Measurements from ENCODE around the gene METRN. TPM values are rescaled to one million over a fixed set of nuclear protein-coding genes. Genes with fewer than 3 reads are reported as not detected.
A peak's percentile ranks its signal among the peaks of the same experiment; 100 is the strongest.
"Not testable (repeated sequence)": the region's sequence is repeated elsewhere in the genome, so short reads cannot be mapped to it uniquely, and the experiment has no call there.

METRN gene
- total RNA-seq, 4 donors from 2014 or later, result 19.1 to 76.5 (median 26.7) TPM

- peak in 1 of 2 donors; percentile 79 for TF ChIP-seq POLR2A (IDR thresholded peaks at IDR 0.05)
- TF ChIP-seq, protein P1, sequence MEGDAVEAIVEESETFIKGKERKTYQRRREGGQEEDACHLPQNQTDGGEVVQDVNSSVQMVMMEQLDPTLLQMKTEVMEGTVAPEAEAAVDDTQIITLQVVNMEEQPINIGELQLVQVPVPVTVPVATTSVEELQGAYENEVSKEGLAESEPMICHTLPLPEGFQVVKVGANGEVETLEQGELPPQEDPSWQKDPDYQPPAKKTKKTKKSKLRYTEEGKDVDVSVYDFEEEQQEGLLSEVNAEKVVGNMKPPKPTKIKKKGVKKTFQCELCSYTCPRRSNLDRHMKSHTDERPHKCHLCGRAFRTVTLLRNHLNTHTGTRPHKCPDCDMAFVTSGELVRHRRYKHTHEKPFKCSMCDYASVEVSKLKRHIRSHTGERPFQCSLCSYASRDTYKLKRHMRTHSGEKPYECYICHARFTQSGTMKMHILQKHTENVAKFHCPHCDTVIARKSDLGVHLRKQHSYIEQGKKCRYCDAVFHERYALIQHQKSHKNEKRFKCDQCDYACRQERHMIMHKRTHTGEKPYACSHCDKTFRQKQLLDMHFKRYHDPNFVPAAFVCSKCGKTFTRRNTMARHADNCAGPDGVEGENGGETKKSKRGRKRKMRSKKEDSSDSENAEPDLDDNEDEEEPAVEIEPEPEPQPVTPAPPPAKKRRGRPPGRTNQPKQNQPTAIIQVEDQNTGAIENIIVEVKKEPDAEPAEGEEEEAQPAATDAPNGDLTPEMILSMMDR (IDR thresholded peaks at IDR 0.05), result peak; percentile 94 to 100 (median 98)
- Histone ChIP-seq H3K27ac (peak within 1 kb of the TSS; percentile 63 to 67), H3K36me3 (no peaks in the 10 kb centered on the region), H3K4me3 (peak within 1 kb of the TSS; percentile 63 to 91), H3K27me3 (no peaks in the 10 kb centered on the region), H3K9me3 (no peaks in the 10 kb centered on the region), H3K4me1 (peaks cover 0 to 12% of the 10 kb centered on the region in 2 donors)
- DNase-seq, result peak; percentile 81 to 86
- intact Hi-C loops (cut with DNase I; ENCODE audit: low total_unique reads), result no loop called here
Measured at GRCh38 chr16:740764-741505, 26.0 kb downstream of the METRN start, which contains the start of gene CIAO3. Gene CIAO3, minus strand, starts transcription at chr16:740997. Its CDS starts 12 bp downstream, at chr16:740985.

DNA sequence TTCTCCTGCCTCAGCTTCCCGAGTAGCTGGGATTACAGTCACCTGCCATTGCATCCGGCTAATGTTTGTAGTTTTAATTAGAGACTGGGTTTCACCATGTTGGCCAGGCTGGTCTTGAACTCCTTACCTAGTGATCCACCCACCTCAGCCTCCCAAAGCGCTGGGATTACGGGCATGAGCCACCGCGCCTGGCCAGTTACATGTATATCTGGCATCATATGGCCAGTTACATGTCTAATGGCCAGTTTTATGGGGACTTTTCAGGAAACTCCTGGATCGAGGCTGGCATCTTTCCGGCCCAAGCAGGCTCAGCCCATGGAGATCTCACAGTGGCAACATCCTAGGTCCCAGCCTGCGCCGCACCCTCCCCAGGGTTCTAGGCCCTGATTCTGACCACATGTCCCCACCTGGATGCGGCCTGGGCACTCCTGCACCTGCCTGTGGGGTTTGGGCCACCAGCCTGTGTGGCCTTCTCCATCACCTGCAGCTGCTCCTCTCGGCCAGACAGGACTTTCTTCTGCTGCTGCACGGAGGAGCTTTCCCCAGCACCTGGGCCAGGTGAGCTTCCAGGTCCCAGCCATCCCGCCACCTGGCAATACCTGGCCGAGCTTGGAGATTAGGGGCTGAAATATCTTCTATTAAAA is 27.2 kb downstream of the METRN start:
- H3K4me3 ChIP-seq, result no peak overlapping the region
- no peaks in the 10 kb centered on the region for H3K9me3 ChIP-seq
- no peak for DNase-seq
- no peaks in the 10 kb centered on the region for H3K27me3 ChIP-seq
- intact Hi-C loops (cut with DNase I; ENCODE audit: low total_unique reads), result no loop called here
- TF ChIP-seq POLR2A (IDR thresholded peaks at IDR 0.05), result no peak
- TF ChIP-seq, protein P1 (IDR thresholded peaks at IDR 0.05), result no peak
- no peaks in the 10 kb centered on the region for H3K36me3 ChIP-seq
- peaks cover 0 to 12% of the 10 kb centered on the region in 2 donors for H3K4me1 ChIP-seq
- H3K27ac ChIP-seq, result no peak overlapping the region

DNA sequence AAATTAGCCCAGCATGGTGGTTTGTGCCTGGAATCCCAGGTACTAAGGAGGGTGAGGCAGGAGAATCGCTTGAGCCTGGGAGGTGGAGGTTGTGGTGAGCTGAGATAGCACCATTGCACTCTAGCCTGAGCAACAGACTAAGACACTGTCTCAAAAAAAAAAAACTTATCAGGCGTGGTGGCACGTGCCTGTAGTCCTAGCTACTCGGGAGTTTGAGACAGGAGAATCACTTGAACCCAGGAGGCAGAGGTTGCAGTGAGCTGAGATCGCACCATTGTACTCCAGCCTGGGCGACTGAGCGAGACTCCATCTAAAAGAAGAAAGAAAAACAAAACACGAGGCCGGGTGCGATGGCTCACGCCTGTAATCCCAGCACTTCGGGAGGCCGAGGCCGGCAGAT is 28.0 kb downstream of the METRN start:
- DNase-seq; H3K27ac ChIP-seq; H3K36me3 ChIP-seq; intact Hi-C loops (cut with DNase I; ENCODE audit: low total_unique reads); H3K4me3 ChIP-seq; H3K27me3 ChIP-seq; H3K9me3 ChIP-seq: not testable (repeated sequence)
- peaks cover 0 to 12% of the 10 kb centered on the region in 2 donors for H3K4me1 ChIP-seq

DNA sequence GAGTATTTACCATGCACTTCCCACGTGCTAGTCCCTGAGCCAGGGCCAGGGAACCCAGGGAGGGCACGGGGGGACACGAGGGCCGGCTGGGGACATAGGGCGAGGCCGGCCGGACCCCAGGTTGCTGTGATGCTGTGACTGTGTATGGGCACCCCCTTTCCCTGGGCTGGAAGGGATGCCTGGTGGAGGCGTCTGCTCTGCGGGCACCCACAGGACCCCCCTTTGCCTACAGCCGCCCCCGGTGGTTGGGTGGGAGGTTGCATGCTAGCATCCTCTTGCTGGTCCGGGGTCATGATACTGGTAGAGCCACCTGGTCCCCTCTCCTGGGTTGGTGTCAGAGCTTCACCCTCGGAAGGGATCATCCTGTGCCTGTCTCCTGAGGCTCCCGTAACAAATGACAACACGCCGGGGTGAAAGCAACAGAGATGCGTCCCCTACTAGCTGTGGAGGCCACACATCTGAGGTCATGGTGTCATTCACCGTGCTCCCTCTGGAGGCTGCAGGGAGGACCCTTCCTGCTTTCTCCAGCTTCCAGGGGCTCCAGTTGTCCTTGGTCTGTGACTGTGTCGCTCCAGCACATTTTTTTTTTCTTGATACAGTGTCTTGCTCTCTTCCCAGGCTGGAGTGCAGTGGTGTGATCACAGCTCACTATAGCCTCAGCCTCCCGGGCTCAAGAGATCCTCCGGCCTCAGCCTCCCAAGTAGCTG is 29.0 kb downstream of the METRN start:
- no peak for TF ChIP-seq POLR2A (IDR thresholded peaks at IDR 0.05)
- TF ChIP-seq, protein P1 (IDR thresholded peaks at IDR 0.05), result no peak
- DNase-seq, result no peak
- no peak overlapping the region for H3K27ac ChIP-seq
- H3K36me3 ChIP-seq, result no peaks in the 10 kb centered on the region
- no peaks in the 10 kb centered on the region for H3K27me3 ChIP-seq
- H3K4me1 ChIP-seq, result peaks cover 0 to 12% of the 10 kb centered on the region in 2 donors
- no peaks in the 10 kb centered on the region for H3K9me3 ChIP-seq
- H3K4me3 ChIP-seq, result no peak overlapping the region
- intact Hi-C loops (cut with DNase I; ENCODE audit: low total_unique reads), result no loop called here

GRCh38 chr16:745739-746138 is 30.8 kb downstream of the METRN start:
- TF ChIP-seq POLR2A (IDR thresholded peaks at IDR 0.05), result no peak
- TF ChIP-seq, protein P1 (IDR thresholded peaks at IDR 0.05), result no peak
- intact Hi-C loops (cut with DNase I; ENCODE audit: low total_unique reads), result no loop called here
- peaks cover 0 to 3% of the 10 kb centered on the region in 2 donors for H3K4me1 ChIP-seq
- H3K9me3 ChIP-seq, result no peaks in the 10 kb centered on the region
- H3K36me3 ChIP-seq, result no peaks in the 10 kb centered on the region
- no peak overlapping the region for H3K4me3 ChIP-seq
- no peak for DNase-seq
- no peak overlapping the region for H3K27ac ChIP-seq
- H3K27me3 ChIP-seq, result no peaks in the 10 kb centered on the region
